SU-DHL-6 (cell line): ENCODE data around the gene CFAP54.

Source experiments
- CTCF ChIP-seq: fragments of 200-600 bp; sonication (generic); IDR thresholded peaks from one replicate; pipeline ENCODE4 v1.5.1; 2017; ENCODE audit warnings: antibody characterized with exemption, mild to moderate bottlenecking, low read length, moderate library complexity; ENCODE audit not compliant: insufficient read depth, poor library complexity, severe bottlenecking
- EZH2phosphoT487 ChIP-seq: fragments of 200-600 bp; sonication (generic), shearing (Covaris generic); conservative IDR thresholded peaks from 2 replicates; pipeline ENCODE4 v1.6.1; 2018; ENCODE audit warnings: mild to moderate bottlenecking, antibody characterized with exemption, low read length, moderate library complexity, mixed read lengths

DNA sequence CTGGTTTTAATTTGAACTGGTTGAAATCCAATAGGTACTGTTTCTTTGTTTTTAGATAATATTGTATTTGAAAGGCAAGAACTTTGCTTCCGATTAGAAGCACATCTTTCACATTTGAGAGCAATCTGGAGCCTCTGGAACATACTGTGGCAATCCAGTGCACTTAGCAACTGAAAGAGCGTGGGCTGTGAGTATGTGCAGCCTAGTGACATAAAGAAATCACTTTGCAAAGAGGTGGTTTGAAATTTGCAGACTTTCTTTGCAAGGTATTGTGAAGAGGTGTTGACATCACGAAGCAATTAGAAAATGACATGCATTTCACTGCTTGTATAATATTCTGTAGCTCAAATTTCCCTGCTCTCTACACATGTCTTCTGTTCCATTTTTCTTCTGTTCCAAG lies 23.5 kb upstream of the CFAP54 start:
- TF ChIP-seq CTCF (no peak), EZH2phosphoT487 (no peak)
